Nephron (organoid): ENCODE measurements around the gene FGF1.

Source experiments
- H3K27ac Mint-ChIP-seq, 3 experiments: 2 replicates each; pipeline ENCODE4 v1.8.0; 2020; ENCODE audit warnings: mixed read lengths in 3 of 3, mild to moderate bottlenecking in 2 of 3, moderate library complexity in 1 of 3
- H3K27me3 Mint-ChIP-seq: 2 replicates; pipeline ENCODE4 v1.8.0; 2021; ENCODE audit warnings: low read depth, mild to moderate bottlenecking, moderate library complexity, mixed read lengths
- H3K36me3 Mint-ChIP-seq: 2 replicates; pipeline ENCODE4 v1.8.0; 2020; ENCODE audit warnings: low read depth, mixed read lengths
- H3K4me1 Mint-ChIP-seq: 2 replicates; pipeline ENCODE4 v1.8.0; 2020; ENCODE audit warnings: mixed read lengths
- H3K4me3 Mint-ChIP-seq, 3 experiments: 2 replicates each; pipeline ENCODE4 v1.8.0; 2020; ENCODE audit warnings: mild to moderate bottlenecking in 3 of 3, mixed read lengths in 3 of 3, moderate library complexity in 2 of 3
- H3K9me3 Mint-ChIP-seq: 2 replicates; pipeline ENCODE4 v1.8.0; 2020; ENCODE audit warnings: mixed read lengths
- CTCF ChIP-seq, 3 experiments: fragments of 200-600 bp; sonication (generic); IDR thresholded peaks; one replicate each; pipeline ENCODE4 v1.5.0; 2021; ENCODE audit warnings: antibody characterized with exemption in 3 of 3; ENCODE audit not compliant: unreplicated experiment in 3 of 3

The FGF1 gene

GRCh38 chr5:142545650-142546322, 140.1 kb downstream of the FGF1 start:
- no peak overlapping the region for H3K4me3 Mint-ChIP-seq
- no peaks in the 10 kb centered on the region for H3K9me3 Mint-ChIP-seq
- H3K27me3 Mint-ChIP-seq: peaks cover 4% of the 10 kb centered on the region
- H3K4me1 Mint-ChIP-seq: peaks cover 60% of the 10 kb centered on the region
- no peak for TF ChIP-seq CTCF (IDR thresholded peaks at IDR 0.05; ENCODE audit: unreplicated experiment in 3 of 3)
- H3K36me3 Mint-ChIP-seq: no peaks in the 10 kb centered on the region
- peak overlapping the region; percentile 53 to 76 (median 67) for H3K27ac Mint-ChIP-seq

DNA sequence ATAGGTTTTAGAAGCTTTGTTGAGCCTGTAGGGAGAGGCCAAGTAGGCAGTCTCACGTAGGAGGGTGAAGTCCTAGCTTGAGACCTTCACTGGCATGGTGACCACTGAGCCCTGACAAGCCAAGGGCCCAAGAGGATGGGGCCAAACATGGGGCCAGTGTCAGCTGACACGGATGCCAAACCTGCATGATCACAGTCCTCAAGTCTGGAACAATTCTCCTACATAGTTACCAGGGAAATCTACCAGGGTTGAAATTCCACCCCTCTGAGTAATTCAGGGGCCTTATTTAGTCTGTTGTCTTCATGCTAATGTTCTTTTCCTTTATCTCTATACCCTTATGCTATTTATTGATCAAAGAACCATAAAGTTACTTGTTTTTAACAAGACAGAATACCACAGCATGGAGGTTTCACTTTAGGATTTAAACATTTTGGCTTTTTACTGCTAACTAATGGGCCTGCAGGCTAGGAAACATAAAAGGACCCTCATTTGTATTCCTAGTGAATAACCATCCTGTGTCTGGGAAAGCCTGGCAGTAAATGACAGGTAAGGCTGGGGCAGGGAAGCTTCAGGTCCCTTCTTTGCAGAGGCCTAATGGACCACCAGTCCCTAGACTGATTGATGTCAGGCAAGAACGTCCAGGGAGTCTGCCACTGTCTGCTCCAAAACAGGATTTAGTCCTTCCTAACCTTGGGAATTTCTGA, 140.8 kb downstream of the FGF1 start:
- Mint-ChIP-seq H3K4me3 (no peak overlapping the region), H3K4me1 (peaks cover 64% of the 10 kb centered on the region), H3K36me3 (no peaks in the 10 kb centered on the region), H3K9me3 (no peaks in the 10 kb centered on the region), H3K27me3 (peaks cover 4% of the 10 kb centered on the region), H3K27ac (peak overlapping the region; percentile 53 to 76 (median 67))
- TF ChIP-seq CTCF (IDR thresholded peaks at IDR 0.05; ENCODE audit: unreplicated experiment in 3 of 3): no peak

DNA sequence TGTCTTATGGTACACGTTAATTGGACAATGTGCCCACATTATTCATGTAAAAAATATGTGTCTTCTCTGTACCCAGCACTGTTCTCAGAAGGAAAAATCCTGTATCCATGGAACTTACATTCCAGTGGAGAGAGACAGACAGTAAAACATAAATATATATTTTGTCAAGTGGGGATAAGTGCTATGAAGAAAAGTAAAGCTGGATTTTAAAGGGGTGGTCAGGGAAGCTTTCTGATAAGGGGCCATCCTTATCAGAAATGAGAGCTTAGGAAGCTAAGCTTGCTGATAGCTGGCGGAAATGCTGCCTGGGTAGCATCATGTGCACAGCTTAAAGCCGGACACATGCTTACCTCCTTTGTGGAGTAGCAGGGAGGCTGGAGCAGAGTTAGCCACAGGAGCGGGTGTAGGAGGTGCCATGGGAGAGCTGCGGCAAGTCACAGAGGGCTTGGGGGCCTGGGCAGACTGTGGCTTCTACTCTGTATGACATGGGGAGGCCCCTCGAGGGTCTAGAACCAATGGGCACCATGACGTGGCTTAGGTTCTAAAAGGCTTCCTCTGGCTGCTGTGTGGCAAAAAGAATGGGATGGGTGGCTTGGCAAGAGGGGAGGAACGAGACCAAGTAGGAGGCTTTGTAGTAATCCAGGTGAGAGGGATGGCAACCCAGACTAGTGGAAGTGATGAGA, 141.7 kb downstream of the FGF1 start:
- peak overlapping the region; percentile 1 to 71 (median 67) for H3K27ac Mint-ChIP-seq
- TF ChIP-seq CTCF (IDR thresholded peaks at IDR 0.05; ENCODE audit: unreplicated experiment in 3 of 3): no peak
- H3K36me3 Mint-ChIP-seq: no peaks in the 10 kb centered on the region
- peaks cover 72% of the 10 kb centered on the region for H3K4me1 Mint-ChIP-seq
- no peaks in the 10 kb centered on the region for H3K9me3 Mint-ChIP-seq
- H3K4me3 Mint-ChIP-seq: no peak overlapping the region
- H3K27me3 Mint-ChIP-seq: peaks cover 4% of the 10 kb centered on the region

GRCh38 chr5:142542906-142543305, 143.0 kb downstream of the FGF1 start:
- TF ChIP-seq CTCF (IDR thresholded peaks at IDR 0.05; ENCODE audit: unreplicated experiment in 3 of 3): no peak
- Mint-ChIP-seq H3K27ac (peak overlapping the region; percentile 49 to 80 (median 63)), H3K27me3 (peaks cover 4% of the 10 kb centered on the region), H3K36me3 (no peaks in the 10 kb centered on the region), H3K4me3 (no peak overlapping the region), H3K4me1 (peaks cover 62% of the 10 kb centered on the region), H3K9me3 (no peaks in the 10 kb centered on the region)
